Naive thymus-derived CD8-positive, alpha-beta T cell (primary cell): Measurements from ENCODE around the gene UBE2K. TPM values are rescaled to one million over a fixed set of nuclear protein-coding genes. Genes with fewer than 3 reads are reported as not detected.

Experiments used
- ATAC-seq, 2 donors: fragments of 150-1000 bp; cut with Tn5 transposase in 1 of 2; sonication (Bioruptor Pico), chemical (Tn5 transposase) in 1 of 2; 1 replicate in 1 of 2; 2 replicates in 1 of 2; pipeline ENCODE4 v1.10.0; 2021; ENCODE audit warnings: mild to moderate bottlenecking in 2 of 2, moderate library complexity in 2 of 2
- POLR2A ChIA-PET: fragments of 350-600 bp; sonication (Branson Sonifier 250); formaldehyde crosslinking; loops from one replicate; lab custom pipeline; 2021; ENCODE audit warnings: antibody characterized with exemption; lab: Charles Lee
- DNase-seq, 10 donors: peaks; one replicate each; pipeline versions ENCODE4 v3.0.0 to v3.0.0-alpha.2; 2020 to 2022
- H3K27ac Mint-ChIP-seq, 10 donors: one replicate each; pipeline ENCODE4 v1.8.0; 2020 to 2022; ENCODE audit warnings: mild to moderate bottlenecking in 10 of 10, mixed read lengths in 10 of 10, moderate library complexity in 4 of 10, inconsistent platforms in 1 of 10
- H3K27me3 Mint-ChIP-seq, 5 donors: one replicate each; pipeline ENCODE4 v1.8.0; 2021 to 2022; ENCODE audit warnings: mixed read lengths in 5 of 5
- H3K36me3 Mint-ChIP-seq, 3 donors: one replicate each; pipeline ENCODE4 v1.8.0; 2020 to 2022; ENCODE audit warnings: mixed read lengths in 3 of 3, mild to moderate bottlenecking in 2 of 3, inconsistent platforms in 1 of 3
- H3K4me1 Mint-ChIP-seq, 4 donors: one replicate each; pipeline ENCODE4 v1.8.0; 2021 to 2022; ENCODE audit warnings: mixed read lengths in 4 of 4
- H3K4me3 Mint-ChIP-seq, 10 donors: one replicate each; pipeline ENCODE4 v1.8.0; 2020 to 2022; ENCODE audit warnings: mild to moderate bottlenecking in 10 of 10, mixed read lengths in 10 of 10, moderate library complexity in 6 of 10, inconsistent platforms in 1 of 10
- H3K9me3 Mint-ChIP-seq, 9 donors: one replicate each; pipeline ENCODE4 v1.8.0; 2020 to 2022; ENCODE audit warnings: mixed read lengths in 9 of 9, mild to moderate bottlenecking in 3 of 9, inconsistent platforms in 1 of 9, moderate library complexity in 1 of 9
- polyA plus RNA-seq, 3 donors: library from polyadenylated mRNA; unstranded; fragments of 300-500 nt; fragmentation: Illumina TruSeq; gene quantifications; one replicate each; pipeline ENCODE4 v1.2.3, GENCODE V29; 2021
- total RNA-seq, 8 experiments: library from RNA in 2 of 8; stranded (reverse) in 2 of 8; gene quantifications; one replicate each; pipeline ENCODE4 v1.2.3 and lab custom pipeline; 2021 to 2026

Gene UBE2K
- total and polyA plus RNA-seq, 5 experiments from 2014 or later, result 39.6 to 67.5 (median 59.7) TPM

DNA sequence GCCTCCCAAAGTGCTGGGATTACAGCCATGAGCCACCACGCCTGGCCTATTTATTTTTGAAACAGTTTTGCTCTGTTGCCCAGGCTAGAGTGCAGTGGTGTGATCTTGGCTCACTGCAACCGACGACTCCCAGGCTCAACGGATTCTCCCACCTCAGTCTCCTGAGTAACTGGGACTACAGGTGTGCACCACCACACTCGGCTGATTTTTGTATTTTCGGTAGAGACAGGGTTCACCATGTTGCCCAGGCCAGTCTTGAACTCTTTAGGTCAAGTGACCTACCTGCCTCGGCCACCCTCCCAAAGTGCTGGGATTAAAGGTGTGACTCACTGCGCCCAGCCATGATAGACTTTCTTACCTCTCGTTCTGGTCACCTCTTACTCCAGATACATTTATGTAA lies 124.0 kb downstream of the UBE2K start:
- Mint-ChIP-seq H3K36me3 (peaks cover 0 to 40% (median 15%) of the 10 kb centered on the region in 3 donors), H3K9me3 (no peaks in the 10 kb centered on the region), H3K4me3 (no peak overlapping the region), H3K27ac (peak overlapping the region in 3 of 10 donors; percentile 25 to 55 (median 27)), H3K27me3 (no peaks in the 10 kb centered on the region), H3K4me1 (no peaks in the 10 kb centered on the region)
- ATAC-seq, result no peak
- DNase-seq, result no peak
- POLR2A ChIA-PET, result no interaction called here

DNA sequence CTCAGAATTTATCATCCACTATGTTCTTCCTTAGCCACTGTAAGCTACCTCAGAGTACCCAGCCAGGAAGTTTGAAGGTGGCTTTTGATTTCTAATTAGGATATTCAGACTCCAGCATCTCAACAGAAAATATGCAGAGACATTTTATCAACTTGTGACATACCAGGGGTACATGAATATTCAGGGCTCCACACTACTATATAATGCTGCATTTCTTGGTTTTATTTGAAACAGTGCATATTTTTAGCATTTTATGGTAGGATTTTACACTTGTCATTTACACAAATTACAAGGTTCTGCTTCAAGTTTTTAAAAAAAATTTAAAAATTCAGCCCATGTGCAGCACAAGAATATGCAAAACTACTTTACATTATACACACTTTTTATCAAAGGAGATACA lies 124.7 kb downstream of the UBE2K start:
- Mint-ChIP-seq H3K27me3 (no peaks in the 10 kb centered on the region), H3K9me3 (no peaks in the 10 kb centered on the region), H3K36me3 (peaks cover 0 to 47% (median 16%) of the 10 kb centered on the region in 3 donors), H3K4me3 (no peak overlapping the region), H3K27ac (peak overlapping the region in 1 of 10 donors; percentile 55), H3K4me1 (no peaks in the 10 kb centered on the region)
- ATAC-seq, result no peak
- DNase-seq, result no peak
- POLR2A ChIA-PET, result no interaction called here

DNA sequence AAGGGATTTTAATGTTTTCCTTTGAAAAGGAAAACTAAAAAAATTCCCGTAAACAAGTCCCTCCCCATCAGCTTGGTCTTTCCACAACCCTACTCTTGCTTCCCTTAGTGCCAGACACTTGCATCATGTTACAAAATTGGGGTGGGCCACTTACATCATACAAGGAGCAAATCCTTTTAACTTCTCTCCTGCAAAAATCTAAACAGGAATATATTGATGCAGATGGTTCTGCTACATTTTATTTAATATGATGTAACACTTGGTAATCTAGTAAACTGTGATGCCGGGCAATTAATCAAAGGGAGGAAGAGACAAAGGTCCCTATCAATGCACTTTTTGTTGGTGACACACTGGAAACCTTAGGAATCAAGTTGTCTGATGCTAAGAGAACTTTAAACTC lies 125.3 kb downstream of the UBE2K start:
- H3K27ac Mint-ChIP-seq, result peak overlapping the region in 3 of 10 donors; percentile 17 to 30 (median 19)
- H3K9me3 Mint-ChIP-seq, result no peaks in the 10 kb centered on the region
- H3K4me3 Mint-ChIP-seq, result no peak overlapping the region

DNA sequence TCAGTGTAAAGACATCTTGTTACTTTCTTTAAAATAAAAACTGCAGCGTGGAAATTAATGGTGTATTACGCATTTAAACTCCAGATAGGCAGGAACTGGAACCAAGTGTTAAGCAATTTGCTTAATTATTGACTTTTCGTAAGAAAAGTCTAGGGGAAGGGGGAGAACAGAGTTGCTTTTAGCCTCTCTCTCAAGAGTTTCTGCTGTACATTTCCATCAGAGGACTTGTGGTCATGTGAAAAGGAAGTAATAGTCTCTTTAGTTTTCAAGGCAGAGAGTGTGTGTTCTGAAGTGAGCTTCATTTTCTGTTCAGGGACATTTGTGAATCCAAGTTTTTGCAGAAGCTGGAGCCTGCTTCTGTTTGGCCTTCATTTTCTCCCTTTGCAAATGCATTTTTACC lies 127.2 kb downstream of the UBE2K start:
- H3K36me3 Mint-ChIP-seq, result peaks cover 0 to 69% (median 18%) of the 10 kb centered on the region in 3 donors
- POLR2A ChIA-PET, result no interaction called here
- peaks cover 0 to 2% (median 0%) of the 10 kb centered on the region in 4 donors for H3K4me1 Mint-ChIP-seq
- H3K27me3 Mint-ChIP-seq, result no peaks in the 10 kb centered on the region
- no peak overlapping the region for H3K4me3 Mint-ChIP-seq
- ATAC-seq (no peak), DNase-seq (no peak)
- H3K27ac Mint-ChIP-seq, result peak overlapping the region in 3 of 10 donors; percentile 6 to 63 (median 18)
- no peaks in the 10 kb centered on the region for H3K9me3 Mint-ChIP-seq

More for the DNA sequence above, 125.3 kb downstream of the UBE2K start:
- H3K36me3 Mint-ChIP-seq, result peaks cover 0 to 52% (median 16%) of the 10 kb centered on the region in 3 donors
- no peaks in the 10 kb centered on the region for H3K27me3 Mint-ChIP-seq
- H3K4me1 Mint-ChIP-seq, result no peaks in the 10 kb centered on the region
- POLR2A ChIA-PET, result no interaction called here
- no peak for DNase-seq
- no peak for ATAC-seq

DNA sequence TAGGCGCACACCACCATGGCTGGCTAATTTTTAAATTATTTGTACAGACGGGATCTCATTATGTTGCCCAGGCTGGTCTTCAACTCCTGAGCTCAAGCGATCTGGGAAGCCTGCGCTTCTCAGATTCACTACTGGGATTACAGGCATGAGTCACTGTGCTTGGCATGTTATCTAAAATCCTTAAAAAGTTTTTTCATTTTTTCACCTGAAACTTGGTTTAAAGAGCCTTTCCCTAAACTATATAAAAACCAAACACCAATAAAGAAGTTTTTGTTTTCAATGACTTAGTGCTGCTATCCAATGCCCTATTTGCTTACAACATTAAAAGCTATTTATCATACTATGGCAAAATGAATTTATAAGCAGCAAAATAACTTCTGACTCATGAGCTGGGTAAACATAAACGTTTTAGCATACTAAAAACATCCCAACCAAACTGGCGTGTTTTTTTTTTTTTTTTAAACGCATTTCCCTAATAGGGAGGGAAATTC lies 127.8 kb downstream of the UBE2K start:
- H3K27me3 Mint-ChIP-seq, result no peaks in the 10 kb centered on the region
- POLR2A ChIA-PET, result interaction anchor here (0.7 kb wide), 1 partner anchor 37 kb away, joined by 3 read pairs; no protein-coding TSS in a partner anchor
- no peak overlapping the region for H3K4me3 Mint-ChIP-seq
- H3K9me3 Mint-ChIP-seq, result no peaks in the 10 kb centered on the region
- peaks cover 0 to 2% (median 0%) of the 10 kb centered on the region in 4 donors for H3K4me1 Mint-ChIP-seq
- H3K27ac Mint-ChIP-seq, result peak overlapping the region in 2 of 10 donors; percentile 41 to 49
- no peak for DNase-seq
- ATAC-seq, result no peak
- peaks cover 0 to 75% (median 20%) of the 10 kb centered on the region in 3 donors for H3K36me3 Mint-ChIP-seq

Other genes starting within 250 kb of the UBE2K start
- gene RPL9, start 239.2 kb upstream of the UBE2K start, total RNA-seq, result 1,000 to 10,000 TPM; 2,423 to 2,427 TPM
- 1,000 to 10,000 TPM; 2,739 to 3,314 (median 3,187) TPM for gene RPL9, start 239.2 kb upstream of the UBE2K start, polyA plus RNA-seq
- 10 to 100 TPM; 25.5 to 28.0 TPM for gene LIAS, start 239.1 kb upstream of the UBE2K start, total RNA-seq
- 10 to 100 TPM; 14.6 to 20.7 (median 15.9) TPM for gene LIAS, start 239.1 kb upstream of the UBE2K start, polyA plus RNA-seq
- gene UGDH, start 170.7 kb upstream of the UBE2K start, total RNA-seq, result 10 to 100 TPM; 19.3 to 22.7 TPM
- 10 to 100 TPM; 20.0 to 27.8 (median 20.6) TPM for gene UGDH, start 170.7 kb upstream of the UBE2K start, polyA plus RNA-seq
- 10 to 100 TPM; 11.5 to 16.8 TPM for gene SMIM14, start 59.3 kb upstream of the UBE2K start, total RNA-seq
- gene SMIM14, start 59.3 kb upstream of the UBE2K start, polyA plus RNA-seq, result 10 to 100 TPM; 36.5 to 51.9 (median 39.6) TPM